Activated CD8-positive, alpha-beta T cell treated with anti-CD3 and anti-CD28 coated beads, Interleukin-2, amount 10 ng/mL, durations not matched to agents 7 days and 5 days (primary cell): Measurements from ENCODE around the gene CCL20. TPM values are rescaled to one million over a fixed set of nuclear protein-coding genes. Genes with fewer than 3 reads are reported as not detected.
"Not testable (repeated sequence)": the region's sequence is repeated elsewhere in the genome, so short reads cannot be mapped to it uniquely, and the experiment has no call there.

ENCODE experiments used
- ATAC-seq: fragments of 150-1000 bp; cut with Tn5 transposase; one replicate; pipeline ENCODE4 v1.10.0; 2021; ENCODE audit warnings: moderate library complexity
- CTCF ChIA-PET: fragments of 350-600 bp; sonication (Branson Sonifier 250); formaldehyde crosslinking; loops from one replicate; lab custom pipeline; 2021; ENCODE audit warnings: antibody characterized with exemption; lab: Charles Lee
- POLR2A ChIA-PET: fragments of 350-600 bp; sonication (Branson Sonifier 250); formaldehyde crosslinking; loops from one replicate; lab custom pipeline; 2021; ENCODE audit warnings: antibody characterized with exemption; lab: Charles Lee
- DNase-seq: peaks from one replicate; pipeline ENCODE4 v3.0.0-alpha.2; 2020
- H3K27ac Mint-ChIP-seq: one replicate; pipeline ENCODE4 v1.8.0; 2021; ENCODE audit warnings: mild to moderate bottlenecking, mixed read lengths
- H3K27me3 Mint-ChIP-seq: one replicate; pipeline ENCODE4 v1.8.0; 2021; ENCODE audit warnings: low read depth, mixed read lengths
- H3K36me3 Mint-ChIP-seq: one replicate; pipeline ENCODE4 v1.8.0; 2021; ENCODE audit warnings: low read depth, mixed read lengths
- H3K4me1 Mint-ChIP-seq: one replicate; pipeline ENCODE4 v1.8.0; 2021; ENCODE audit warnings: low read depth, mixed read lengths
- H3K4me3 Mint-ChIP-seq: one replicate; pipeline ENCODE4 v1.8.0; 2021; ENCODE audit warnings: mild to moderate bottlenecking, mixed read lengths
- H3K9me3 Mint-ChIP-seq: one replicate; pipeline ENCODE4 v1.8.0; 2022; ENCODE audit warnings: mixed read lengths; ENCODE audit not compliant: insufficient read depth
- total RNA-seq, 2 experiments: library from RNA; stranded (reverse); gene quantifications; one replicate each; pipeline ENCODE4 v1.2.3, GENCODE V29; 2021

The CCL20 gene
- total RNA-seq, 2 experiments from 2014 or later = not detected

DNA sequence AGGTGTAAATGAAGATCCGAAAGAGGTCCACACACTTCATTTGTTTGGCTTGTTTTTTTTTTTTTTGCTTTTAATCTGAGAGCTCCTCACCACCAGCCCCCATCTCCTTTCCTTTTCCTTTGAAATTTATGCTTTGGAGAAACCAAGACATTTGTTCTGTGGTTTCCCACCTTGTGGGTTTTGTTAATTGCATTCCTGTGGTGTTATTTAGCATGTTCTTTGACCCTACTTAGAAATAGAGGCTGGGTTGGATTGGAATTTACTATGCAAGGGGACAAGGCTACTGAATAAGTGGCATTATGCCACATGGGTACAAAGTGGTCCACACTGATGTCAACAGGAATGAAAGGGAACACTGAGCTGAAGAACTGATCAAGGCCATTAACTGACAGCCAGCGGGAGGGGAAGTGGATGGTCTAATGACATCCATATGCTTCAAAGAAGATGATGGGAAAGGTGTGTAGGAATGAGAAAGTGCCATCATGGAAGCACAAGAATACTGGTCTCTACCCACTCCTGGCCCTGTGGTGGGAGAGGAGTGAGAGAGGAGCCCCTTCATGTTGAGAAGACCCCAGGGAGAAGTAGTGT lies 8.9 kb downstream of the CCL20 start:
- CTCF ChIA-PET = no interaction called here
- no peak for DNase-seq
- H3K27me3 Mint-ChIP-seq = peaks cover 4% of the 10 kb centered on the region
- no peaks in the 10 kb centered on the region for H3K36me3 Mint-ChIP-seq
- no peaks in the 10 kb centered on the region for H3K9me3 Mint-ChIP-seq
- no peak overlapping the region for H3K27ac Mint-ChIP-seq
- no peak for ATAC-seq
- H3K4me3 Mint-ChIP-seq = no peak overlapping the region
- H3K4me1 Mint-ChIP-seq = no peaks in the 10 kb centered on the region
- POLR2A ChIA-PET = no interaction called here

DNA sequence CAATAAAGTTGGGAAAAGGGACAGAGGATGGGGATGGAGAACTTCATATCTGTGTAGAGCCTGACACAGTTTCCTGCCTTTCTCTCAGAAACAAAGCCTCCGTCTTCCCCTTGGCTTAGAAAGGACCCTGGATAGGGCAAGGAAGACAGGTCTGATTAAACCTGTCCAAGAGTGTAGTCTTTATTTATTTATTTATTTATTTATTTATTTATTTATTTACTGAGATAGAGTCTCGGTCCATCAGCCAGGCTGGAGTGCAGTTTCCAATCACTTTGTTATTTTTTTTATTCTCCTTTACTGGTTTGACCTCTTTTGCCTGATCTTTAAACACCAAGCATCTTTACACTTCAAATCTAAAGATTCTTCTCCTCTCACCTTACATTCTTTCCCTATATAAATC lies 10.3 kb downstream of the CCL20 start:
- ChIA-PET POLR2A (no interaction called here), CTCF (no interaction called here)
- no peak for ATAC-seq
- H3K4me1 Mint-ChIP-seq = no peaks in the 10 kb centered on the region
- peaks cover 4% of the 10 kb centered on the region for H3K27me3 Mint-ChIP-seq
- H3K9me3 Mint-ChIP-seq = no peaks in the 10 kb centered on the region
- no peak overlapping the region for H3K27ac Mint-ChIP-seq
- H3K36me3 Mint-ChIP-seq = no peaks in the 10 kb centered on the region
- DNase-seq = no peak
- no peak overlapping the region for H3K4me3 Mint-ChIP-seq

DNA sequence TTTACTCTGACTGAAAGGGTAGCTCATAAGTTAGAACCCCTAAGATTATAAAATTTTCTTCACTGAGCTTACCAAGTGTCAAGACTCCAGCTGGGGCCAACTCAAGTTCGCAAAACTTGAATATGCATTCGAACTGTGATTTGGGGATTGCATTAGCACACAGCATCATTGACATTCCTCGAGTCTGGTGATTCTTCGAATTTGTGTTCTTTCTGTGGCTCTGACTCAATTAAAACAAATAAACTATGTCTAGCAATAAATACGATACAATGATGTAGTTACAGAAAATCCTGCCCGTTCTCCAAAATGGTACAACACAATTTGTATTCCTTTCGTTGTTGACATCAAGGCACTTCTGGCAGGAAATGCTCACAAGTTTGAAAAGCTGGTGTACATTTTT lies 11.1 kb downstream of the CCL20 start:
- ChIA-PET CTCF (no interaction called here), POLR2A (no interaction called here)
- ATAC-seq = no peak
- no peak overlapping the region for H3K27ac Mint-ChIP-seq
- no peak for DNase-seq
- H3K4me1 Mint-ChIP-seq = no peaks in the 10 kb centered on the region
- no peaks in the 10 kb centered on the region for H3K9me3 Mint-ChIP-seq
- H3K36me3 Mint-ChIP-seq = no peaks in the 10 kb centered on the region
- no peak overlapping the region for H3K4me3 Mint-ChIP-seq
- H3K27me3 Mint-ChIP-seq = peaks cover 4% of the 10 kb centered on the region

DNA sequence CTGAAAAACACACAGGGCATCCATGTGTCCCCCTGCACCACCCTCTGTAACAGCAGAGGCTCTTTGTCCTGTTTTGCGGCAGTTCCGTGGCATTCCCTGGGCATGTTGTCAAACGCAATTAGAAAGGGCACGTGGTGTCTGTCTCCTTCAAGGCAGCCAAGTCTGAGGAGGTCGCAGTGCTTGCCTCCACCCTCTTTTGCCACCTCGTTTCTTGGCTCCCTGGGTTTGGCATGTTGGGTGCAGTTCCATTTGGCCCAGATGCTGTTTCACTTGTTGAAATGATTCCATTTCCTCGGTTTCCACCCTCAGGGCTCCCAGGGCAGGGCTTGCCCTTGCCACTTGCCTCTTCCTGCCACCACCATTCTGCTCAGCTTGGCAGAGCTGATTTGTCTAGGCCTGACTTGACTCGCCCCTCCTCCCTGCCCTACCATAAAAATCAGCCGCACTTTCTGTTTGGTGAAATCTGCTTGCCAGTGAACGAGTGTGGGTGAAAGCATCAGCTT lies 12.4 kb downstream of the CCL20 start:
- ChIA-PET CTCF (no interaction called here), POLR2A (no interaction called here)
- Mint-ChIP-seq H3K27ac (no peak overlapping the region), H3K4me1 (no peaks in the 10 kb centered on the region), H3K9me3 (no peaks in the 10 kb centered on the region), H3K4me3 (no peak overlapping the region), H3K36me3 (no peaks in the 10 kb centered on the region), H3K27me3 (peaks cover 2% of the 10 kb centered on the region)
- ATAC-seq (no peak), DNase-seq (no peak)

DNA sequence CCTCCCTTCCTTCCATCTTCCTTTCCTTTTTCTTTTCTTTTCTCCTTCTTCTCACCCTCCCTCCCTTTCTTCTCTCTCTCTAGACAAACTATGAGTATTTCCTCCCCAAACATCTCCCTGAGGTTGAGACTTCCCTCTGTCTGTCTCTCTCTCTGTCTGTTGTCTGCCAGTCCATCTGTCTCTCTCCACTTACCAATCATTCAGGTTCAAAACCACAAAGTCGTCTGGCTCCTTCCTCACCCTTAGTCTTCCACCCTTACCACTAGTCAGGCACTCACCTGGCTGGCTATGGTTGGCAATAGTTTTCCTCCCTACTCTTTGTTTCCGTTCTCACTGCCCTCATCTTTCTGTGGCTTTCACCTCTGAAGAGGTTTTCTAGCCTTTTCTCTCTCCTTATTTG lies 12.9 kb downstream of the CCL20 start:
- H3K4me1 Mint-ChIP-seq = no peaks in the 10 kb centered on the region
- DNase-seq (no peak), ATAC-seq (no peak)
- no peaks in the 10 kb centered on the region for H3K9me3 Mint-ChIP-seq
- no peaks in the 10 kb centered on the region for H3K36me3 Mint-ChIP-seq
- ChIA-PET POLR2A (no interaction called here), CTCF (no interaction called here)
- H3K4me3 Mint-ChIP-seq = no peak overlapping the region
- peak overlapping the region; percentile 37 for H3K27ac Mint-ChIP-seq
- peaks cover 2% of the 10 kb centered on the region for H3K27me3 Mint-ChIP-seq

DNA sequence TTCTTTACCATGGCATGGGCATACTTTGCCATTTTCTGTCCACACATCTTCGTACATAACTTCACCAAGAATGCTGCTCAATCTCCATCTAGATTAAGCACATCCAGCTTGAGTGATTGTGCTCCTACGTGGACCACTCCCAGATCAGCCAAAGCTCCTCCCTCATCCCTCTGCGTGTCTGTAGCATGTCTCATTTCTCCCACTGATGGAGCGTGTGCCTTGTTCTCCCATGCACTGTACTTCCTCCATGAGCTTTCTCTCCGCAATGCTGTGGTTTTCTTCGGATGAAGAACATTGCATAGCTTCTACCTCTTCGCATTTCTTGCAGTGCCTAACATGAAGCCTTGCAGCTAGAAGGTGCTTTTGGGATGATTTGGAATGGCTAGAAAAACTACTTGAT lies 13.5 kb downstream of the CCL20 start:
- Mint-ChIP-seq H3K9me3 (no peaks in the 10 kb centered on the region), H3K36me3 (no peaks in the 10 kb centered on the region), H3K4me3 (no peak overlapping the region), H3K27me3 (peaks cover 2% of the 10 kb centered on the region), H3K4me1 (no peaks in the 10 kb centered on the region), H3K27ac (no peak overlapping the region)
- DNase-seq = no peak
- CTCF ChIA-PET = no interaction called here
- POLR2A ChIA-PET = no interaction called here
- ATAC-seq = no peak

DNA sequence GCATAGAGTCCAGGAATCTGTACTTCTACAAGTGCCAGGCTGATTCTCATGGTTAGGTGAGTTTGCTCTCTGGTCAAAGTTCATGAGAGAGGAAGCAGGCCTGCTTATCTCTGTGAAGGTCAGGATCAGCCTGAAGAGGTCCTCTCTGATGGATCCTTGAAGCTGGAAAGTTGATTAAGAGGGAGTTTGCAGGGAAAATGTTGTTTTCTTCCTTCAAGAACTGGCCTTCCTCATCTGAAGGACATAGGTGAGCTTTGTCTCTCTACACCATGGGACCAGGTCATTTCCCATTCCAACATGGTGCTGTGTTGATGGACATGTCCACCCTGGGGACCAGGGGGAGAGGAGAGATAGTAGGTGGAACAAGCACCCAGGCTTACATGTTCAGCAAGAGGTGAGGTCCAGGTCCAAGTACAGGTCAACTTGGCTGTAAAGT lies 14.9 kb downstream of the CCL20 start:
- Mint-ChIP-seq H3K27ac (no peak overlapping the region), H3K4me3 (no peak overlapping the region), H3K9me3 (no peaks in the 10 kb centered on the region), H3K36me3 (no peaks in the 10 kb centered on the region), H3K27me3 (no peaks in the 10 kb centered on the region), H3K4me1 (no peaks in the 10 kb centered on the region)
- POLR2A ChIA-PET = no interaction called here
- DNase-seq (no peak), ATAC-seq (no peak)
- CTCF ChIA-PET = no interaction called here

DNA sequence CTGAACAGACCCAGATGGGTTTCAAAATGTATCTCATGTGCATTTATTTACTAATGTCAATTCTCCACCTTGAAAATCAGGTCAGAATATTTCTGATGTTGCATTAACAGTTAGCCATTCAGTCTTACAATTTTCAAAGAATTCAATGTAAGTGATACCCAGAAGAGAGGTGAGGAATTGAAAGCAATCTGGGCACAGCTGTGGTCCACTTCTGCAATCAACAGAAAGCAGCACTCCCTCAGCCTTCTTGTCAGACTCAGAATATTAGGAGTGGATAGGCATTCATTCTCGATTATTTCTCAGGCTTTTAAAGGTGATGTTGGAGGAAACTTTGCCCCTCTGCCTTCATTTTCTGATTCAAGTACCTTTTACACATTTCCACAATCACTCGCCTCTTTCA lies 15.7 kb downstream of the CCL20 start:
- ChIA-PET POLR2A (no interaction called here), CTCF (no interaction called here)
- Mint-ChIP-seq H3K9me3 (no peaks in the 10 kb centered on the region), H3K27me3 (no peaks in the 10 kb centered on the region), H3K4me3 (no peak overlapping the region), H3K36me3 (no peaks in the 10 kb centered on the region), H3K27ac (no peak overlapping the region), H3K4me1 (no peaks in the 10 kb centered on the region)
- DNase-seq = no peak
- no peak for ATAC-seq

DNA sequence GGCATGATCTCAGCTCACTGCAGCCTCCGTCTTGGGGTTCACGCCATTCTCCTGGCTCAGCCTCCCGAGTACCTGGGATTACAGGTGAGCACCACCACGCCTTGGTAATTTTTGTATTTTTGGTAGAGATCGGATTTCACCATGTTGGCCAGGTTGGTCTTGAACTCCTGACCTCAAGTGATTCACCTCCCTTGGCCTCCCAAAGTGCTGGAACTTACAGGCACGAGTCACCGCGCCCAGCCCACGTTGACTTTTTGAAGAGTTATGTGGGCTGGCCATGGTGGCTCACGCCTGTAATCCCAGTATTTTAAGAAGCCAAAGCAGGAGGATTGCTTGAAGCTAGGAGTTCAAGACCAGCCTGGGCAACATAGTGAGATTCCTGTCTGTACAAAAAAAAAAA lies 20.8 kb downstream of the CCL20 start:
- Mint-ChIP-seq H3K9me3 (no peaks in the 10 kb centered on the region), H3K4me3 (no peak overlapping the region), H3K27ac (no peak overlapping the region), H3K36me3 (no peaks in the 10 kb centered on the region), H3K4me1 (no peaks in the 10 kb centered on the region), H3K27me3 (no peaks in the 10 kb centered on the region)
- DNase-seq (no peak), ATAC-seq (no peak)
- ChIA-PET POLR2A (no interaction called here), CTCF (no interaction called here)

DNA sequence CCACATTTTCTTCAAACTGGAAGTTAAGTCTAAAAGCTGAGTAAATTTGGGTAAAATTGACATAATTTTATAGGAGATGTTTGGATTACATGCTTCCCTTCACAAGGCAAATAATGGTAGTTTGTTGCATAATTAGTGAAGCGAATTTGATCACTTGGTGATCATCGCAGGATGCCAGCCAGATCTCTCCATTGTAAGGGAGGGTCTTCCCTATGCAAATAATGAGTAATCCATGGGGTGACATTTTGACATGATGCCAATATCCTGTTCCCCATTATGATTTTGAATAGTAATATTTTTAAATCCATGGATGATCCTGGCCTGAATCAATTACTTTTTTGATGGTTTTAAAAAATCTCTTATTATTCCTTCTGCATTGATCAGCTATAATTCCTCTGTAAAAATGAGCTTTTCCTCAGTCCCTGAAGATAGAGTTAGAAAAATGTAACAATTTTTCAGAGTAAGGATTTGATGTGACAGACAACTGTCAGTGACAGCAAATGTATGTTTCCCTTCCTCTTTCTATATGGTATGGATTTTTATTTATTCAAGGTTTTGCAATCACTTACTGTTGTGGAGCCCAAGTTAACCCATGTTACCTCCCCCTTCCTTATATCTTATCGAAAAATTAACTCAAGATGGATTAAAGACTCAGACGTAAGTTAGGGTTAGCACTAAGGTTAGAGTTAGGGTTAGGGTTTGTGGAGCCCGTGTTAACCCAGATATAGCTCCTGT lies 21.4 kb downstream of the CCL20 start:
- ATAC-seq (no peak), DNase-seq (no peak)
- H3K4me1 Mint-ChIP-seq = no peaks in the 10 kb centered on the region
- H3K36me3 Mint-ChIP-seq = no peaks in the 10 kb centered on the region
- ChIA-PET CTCF (no interaction called here), POLR2A (no interaction called here)
- no peak overlapping the region for H3K27ac Mint-ChIP-seq
- H3K27me3 Mint-ChIP-seq = no peaks in the 10 kb centered on the region
- no peaks in the 10 kb centered on the region for H3K9me3 Mint-ChIP-seq
- H3K4me3 Mint-ChIP-seq = no peak overlapping the region

DNA sequence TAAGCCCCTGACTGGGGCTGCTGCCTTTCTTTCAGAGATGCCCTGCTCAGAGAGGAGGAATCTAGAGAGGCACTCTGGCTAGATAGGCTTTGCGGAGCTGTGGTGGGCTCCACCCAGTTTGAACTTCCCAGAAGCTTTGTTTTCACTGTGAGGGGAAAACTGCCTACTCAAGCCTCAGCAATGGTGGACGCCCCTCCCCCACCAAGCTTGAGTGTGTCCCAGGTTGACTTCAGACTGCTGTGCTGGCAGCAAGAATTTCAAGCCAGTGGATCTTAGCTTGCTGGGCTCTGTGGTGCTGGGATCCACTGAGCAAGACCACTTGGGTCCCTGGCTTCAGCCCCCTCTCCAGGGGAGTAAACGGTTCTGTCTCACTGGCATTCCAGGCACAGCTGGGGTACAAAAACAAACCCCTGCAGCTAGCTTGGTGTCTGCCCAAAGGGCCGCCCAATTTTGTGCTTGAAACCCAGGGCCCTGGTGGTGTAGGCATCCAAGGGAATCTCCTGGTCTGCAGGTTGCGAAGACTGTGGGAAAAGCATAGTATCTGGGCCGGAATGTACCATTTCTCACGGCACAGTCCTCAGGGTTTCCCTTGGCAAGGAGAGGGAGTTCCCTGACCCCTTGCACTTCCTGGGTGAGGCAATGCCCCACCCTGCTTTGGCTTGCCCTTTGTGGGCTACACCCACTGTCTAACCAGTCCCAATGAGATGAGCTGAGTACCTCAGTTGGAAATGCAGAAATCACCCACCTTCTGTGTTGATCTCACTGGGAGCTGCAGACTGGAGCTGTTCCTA lies 25.9 kb downstream of the CCL20 start:
- H3K27me3 Mint-ChIP-seq, H3K4me1 Mint-ChIP-seq, H3K4me3 Mint-ChIP-seq, CTCF ChIA-PET, POLR2A ChIA-PET, H3K27ac Mint-ChIP-seq, H3K36me3 Mint-ChIP-seq, ATAC-seq, H3K9me3 Mint-ChIP-seq, DNase-seq: not testable (repeated sequence)

DNA sequence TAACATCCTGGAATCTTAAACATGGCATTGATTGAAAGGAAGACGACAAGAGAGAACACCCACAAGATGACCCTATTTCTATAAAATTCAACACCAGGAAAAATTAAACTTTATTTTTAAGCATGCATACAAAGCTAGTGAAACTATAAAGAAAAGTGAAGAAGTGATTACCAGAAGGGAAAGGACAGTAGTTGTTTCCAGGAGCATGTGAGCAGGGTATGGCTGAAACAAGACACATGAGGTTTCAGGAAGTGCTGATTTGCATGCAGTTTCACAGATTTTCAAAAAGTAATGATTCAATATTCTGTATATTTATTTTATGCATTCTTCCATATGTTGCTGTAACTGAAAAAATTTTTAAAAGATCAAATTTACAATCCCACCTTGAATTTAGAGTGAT lies 33.2 kb downstream of the CCL20 start:
- ATAC-seq = no peak
- Mint-ChIP-seq H3K4me3 (no peak overlapping the region), H3K4me1 (no peaks in the 10 kb centered on the region), H3K36me3 (no peaks in the 10 kb centered on the region), H3K27ac (no peak overlapping the region), H3K27me3 (peaks cover 2% of the 10 kb centered on the region), H3K9me3 (no peaks in the 10 kb centered on the region)
- no peak for DNase-seq
- ChIA-PET CTCF (interaction anchor here (1.8 kb wide), 1 partner anchor 16 kb away, joined by 5 read pairs; no protein-coding TSS in a partner anchor), POLR2A (no interaction called here)
